ENCODE measurements around the gene TMEM220. TPM values are rescaled to one million over a fixed set of nuclear protein-coding genes. Genes with fewer than 3 reads are reported as not detected.
"Not testable (repeated sequence)": the region's sequence is repeated elsewhere in the genome, so short reads cannot be mapped to it uniquely, and the experiment has no call there.

The TMEM220 gene
- total RNA-seq, 1 donor from 2014 or later, result 5.1 TPM

GRCh38 chr17:10735821-10736220, 6.0 kb upstream of the TMEM220 start:
- H3K4me3 Mint-ChIP-seq, result no peak overlapping the region
- no peaks in the 10 kb centered on the region for H3K36me3 Mint-ChIP-seq (ENCODE audit: low read depth)
- no peak overlapping the region for H3K27ac Mint-ChIP-seq (ENCODE audit: unreplicated experiment)
- no peaks in the 10 kb centered on the region for H3K9me3 Mint-ChIP-seq
- TF ChIP-seq CTCF (conservative IDR thresholded peaks at IDR 0.05), result no peak
- no peak for DNase-seq (ENCODE audit: low read depth, low spot score)
- H3K27me3 Mint-ChIP-seq (ENCODE audit: low read depth), result peaks cover 7% of the 10 kb centered on the region
- H3K4me1 Mint-ChIP-seq, result peaks cover 22% of the 10 kb centered on the region

- DNase-seq (ENCODE audit: low read depth, low spot score), result no peak
- Mint-ChIP-seq H3K27ac (ENCODE audit: unreplicated experiment) (no peak overlapping the region), H3K9me3 (no peaks in the 10 kb centered on the region), H3K4me3 (no peak overlapping the region), H3K27me3 (ENCODE audit: low read depth) (peaks cover 7% of the 10 kb centered on the region), H3K36me3 (ENCODE audit: low read depth) (no peaks in the 10 kb centered on the region), H3K4me1 (peaks cover 26% of the 10 kb centered on the region)
- TF ChIP-seq CTCF (conservative IDR thresholded peaks at IDR 0.05), result no peak
These were observed 5.4 kb upstream of the TMEM220 start for GRCh38 chr17:10735251-10735650.

- H3K27me3 Mint-ChIP-seq (ENCODE audit: low read depth), result peaks cover 2% of the 10 kb centered on the region
These were observed 3.8 kb upstream of the TMEM220 start for GRCh38 chr17:10733666-10734065.

GRCh38 chr17:10732121-10732520, 2.3 kb upstream of the TMEM220 start:
- peaks cover 22% of the 10 kb centered on the region for H3K4me1 Mint-ChIP-seq
- not testable (repeated sequence) for H3K9me3 Mint-ChIP-seq; H3K36me3 Mint-ChIP-seq (ENCODE audit: low read depth); H3K4me3 Mint-ChIP-seq; DNase-seq (ENCODE audit: low read depth, low spot score); H3K27ac Mint-ChIP-seq (ENCODE audit: unreplicated experiment); H3K27me3 Mint-ChIP-seq (ENCODE audit: low read depth)

More at GRCh38 chr17:10733666-10734065, 3.8 kb upstream of the TMEM220 start:
- no peak for TF ChIP-seq CTCF (conservative IDR thresholded peaks at IDR 0.05)
- peaks cover 25% of the 10 kb centered on the region for H3K4me1 Mint-ChIP-seq
- no peaks in the 10 kb centered on the region for H3K36me3 Mint-ChIP-seq (ENCODE audit: low read depth)
- no peak overlapping the region for H3K4me3 Mint-ChIP-seq
- no peaks in the 10 kb centered on the region for H3K9me3 Mint-ChIP-seq
- DNase-seq (ENCODE audit: low read depth, low spot score), result no peak
- no peak overlapping the region for H3K27ac Mint-ChIP-seq (ENCODE audit: unreplicated experiment)

GRCh38 chr17:10731408-10731879, 1.6 kb upstream of the TMEM220 start:
- Mint-ChIP-seq H3K27me3 (ENCODE audit: low read depth) (no peaks in the 10 kb centered on the region), H3K36me3 (ENCODE audit: low read depth) (no peaks in the 10 kb centered on the region), H3K9me3 (no peaks in the 10 kb centered on the region), H3K4me3 (peak overlapping the region; percentile 95), H3K27ac (ENCODE audit: unreplicated experiment) (no peak overlapping the region), H3K4me1 (peaks cover 21% of the 10 kb centered on the region)
- no peak for DNase-seq (ENCODE audit: low read depth, low spot score)
- TF ChIP-seq CTCF (conservative IDR thresholded peaks at IDR 0.05), result no peak

- H3K4me3 Mint-ChIP-seq, result peak overlapping the region; percentile 95
- not testable (repeated sequence) for H3K9me3 Mint-ChIP-seq; H3K36me3 Mint-ChIP-seq (ENCODE audit: low read depth); DNase-seq (ENCODE audit: low read depth, low spot score); H3K27me3 Mint-ChIP-seq (ENCODE audit: low read depth)
- peaks cover 21% of the 10 kb centered on the region for H3K4me1 Mint-ChIP-seq
- H3K27ac Mint-ChIP-seq (ENCODE audit: unreplicated experiment), result peak overlapping the region; percentile 93
These were observed 424 bp upstream of the TMEM220 start for GRCh38 chr17:10730247-10730646.

All from neural crest cell (in vitro differentiated cells).